ENCODE measurements around the gene ENHO. TPM values are rescaled to one million over a fixed set of nuclear protein-coding genes. Genes with fewer than 3 reads are reported as not detected.

ENHO gene
- total and polyA plus RNA-seq, 2 of the 8 experiments (the other 6 are each of a cell fraction or from before 2014, with no cell fraction given) = 12.2 to 49.4 TPM

DNA sequence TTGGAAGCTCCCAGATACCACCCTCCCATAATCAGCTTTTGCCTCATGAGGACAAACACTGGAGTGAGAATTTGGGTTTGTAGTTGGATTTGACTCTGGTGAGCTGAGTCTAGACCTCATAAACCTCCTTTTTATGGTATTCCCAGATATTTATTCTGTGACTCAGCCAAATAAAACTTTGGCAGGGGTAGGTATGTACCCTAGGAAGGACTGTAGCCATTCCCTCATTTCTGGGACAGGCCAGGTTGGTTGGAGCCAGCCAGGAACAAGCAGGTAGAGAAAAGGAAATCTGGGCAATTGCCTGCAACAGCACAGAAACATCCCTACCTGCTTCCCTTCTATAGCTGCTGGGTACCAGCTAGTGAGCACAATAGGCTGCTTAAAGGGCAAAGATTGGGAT, 19.4 kb downstream of the ENHO start:
- H3K9me3 ChIP-seq (ENCODE audit: insufficient read depth in 2 of 2, low read depth in 1 of 2, low read length in 1 of 2) = no peaks in the 10 kb centered on the region
- H3K4me2 ChIP-seq (ENCODE audit: insufficient read depth in 1 of 2, low read depth in 2 of 2, low read length in 2 of 2) = no peak overlapping the region
- no peak overlapping the region for H3K18ac ChIP-seq (ENCODE audit: extremely low read depth, low read length)
- H3K4me1 ChIP-seq (replicated peaks in 1 of 4; ENCODE audit: control insufficient read depth in 3 of 4, insufficient read depth in 4 of 4, low read length in 3 of 4) = 0 out of 7 replicates have a peak, but pooled peaks cover 0 to 3% (median 0%) of the 10 kb centered on the region in 4 experiments
- H2BK5ac ChIP-seq (ENCODE audit: low read depth, low read length) = no peak overlapping the region
- H3K23me2 ChIP-seq (ENCODE audit: low read depth, low read length) = no peaks in the 10 kb centered on the region
- no peak overlapping the region for H4K5ac ChIP-seq (ENCODE audit: insufficient read length, low read depth, low read length)
- no peaks in the 10 kb centered on the region for H3K79me2 ChIP-seq (ENCODE audit: control insufficient read depth in 1 of 2, insufficient read depth in 2 of 2, low read length in 2 of 2)
- no peak overlapping the region for H2AK5ac ChIP-seq (ENCODE audit: low read depth, low read length)
- H3K4me3 ChIP-seq (ENCODE audit: extremely low read depth in 1 of 4, insufficient read depth in 2 of 4, low read depth in 3 of 4, low read length in 4 of 4) = no peak overlapping the region
- H3K4ac ChIP-seq (replicated peaks; ENCODE audit: insufficient read length, low read depth, low read length) = no peak overlapping the region
- H2BK120ac ChIP-seq (replicated peaks; ENCODE audit: low read depth, low read length) = no peak overlapping the region
- ChIA-PET POLR2A (ENCODE audit: partially characterized antibody) (interaction anchor here (2.0 kb wide), 1 partner anchor 11 kb away, joined by 6 read pairs; no protein-coding TSS in a partner anchor), CTCF (ENCODE audit: partially characterized antibody) (interaction anchor here (1.0 to 8.8 kb wide), 19 partner anchors 8 to 143 kb away, joined by 3 to 114 read pairs (median 53); partner anchors contain the start of genes DNAI1, FAM219A and GALT)
- H3K36me3 ChIP-seq (ENCODE audit: control insufficient read depth in 2 of 4, insufficient read depth in 4 of 4, low read length in 3 of 4) = no peaks in the 10 kb centered on the region
- H2BK20ac ChIP-seq (ENCODE audit: low read length) = no peak overlapping the region
- H3K23ac ChIP-seq (ENCODE audit: insufficient read length) = no peak overlapping the region
- H2AFZ ChIP-seq (ENCODE audit: low read length) = no peak overlapping the region
- H3K27ac ChIP-seq (ENCODE audit: low read depth, low read length) = no peak overlapping the region
- H3K56ac ChIP-seq (replicated peaks; ENCODE audit: insufficient read length, low read depth, low read length) = no peak overlapping the region
- no peak overlapping the region for H3K9ac ChIP-seq (replicated peaks in 1 of 4; ENCODE audit: extremely low read depth in 1 of 4, low read depth in 3 of 4, low read length in 3 of 4)
- no peaks in the 10 kb centered on the region for H4K20me1 ChIP-seq (replicated peaks in 1 of 2; ENCODE audit: control insufficient read depth in 1 of 2, insufficient read depth in 2 of 2, low read length in 2 of 2)
- FAIRE-seq (no peak), DNase-seq (ENCODE audit: low read depth in 1 of 2, low spot score in 2 of 2) (no peak)
- H4K91ac ChIP-seq (replicated peaks; ENCODE audit: insufficient read length, low read length) = no peak overlapping the region
- no peak overlapping the region for H2BK15ac ChIP-seq (ENCODE audit: low read length)
- no peak overlapping the region for H4K8ac ChIP-seq (ENCODE audit: extremely low read depth, insufficient read depth, low read length)
- H3K79me1 ChIP-seq (ENCODE audit: low read depth, low read length) = no peaks in the 10 kb centered on the region
- no peak overlapping the region for H2BK12ac ChIP-seq (ENCODE audit: low read depth, low read length)
- H3K27me3 ChIP-seq (replicated peaks in 1 of 4; ENCODE audit: control insufficient read depth in 3 of 4, extremely low read depth in 1 of 4, insufficient read depth in 3 of 4, low read length in 3 of 4) = no peaks in the 10 kb centered on the region
- H3K14ac ChIP-seq (ENCODE audit: insufficient read length) = no peak overlapping the region
- TF ChIP-seq RXRA (IDR thresholded peaks at IDR 0.05; ENCODE audit: insufficient read depth, low read depth, low read length) (no peak), RNF2 (IDR thresholded peaks at IDR 0.05; ENCODE audit: borderline replicate concordance, low read depth, low read length, missing control alignments, poor library complexity, severe bottlenecking) (no peak), FOSL1 (IDR thresholded peaks at IDR 0.05; ENCODE audit: insufficient read depth, low read depth, low read length) (no peak), MAFK (IDR thresholded peaks at IDR 0.05; ENCODE audit: low read depth, low read length) (no peak), TAF7 (optimal IDR thresholded peaks at IDR 0.05; ENCODE audit: borderline replicate concordance, low read depth, low read length) (no peak), EGR1 (IDR thresholded peaks at IDR 0.05; ENCODE audit: borderline replicate concordance, low read depth, low read length) (no peak), YY1 (IDR thresholded peaks at IDR 0.05; ENCODE audit: low read depth, low read length) (no peak), POU5F1 (IDR thresholded peaks at IDR 0.05; ENCODE audit: low read depth, low read length) (no peak), JUN (IDR thresholded peaks at IDR 0.05; ENCODE audit: low read depth, low read length) (no peak), POLR2AphosphoS5 (IDR thresholded peaks at IDR 0.05; ENCODE audit: low read depth, low read length) (no peak), SUZ12 (IDR thresholded peaks at IDR 0.05; ENCODE audit: low read length) (no peak), GTF2F1 (IDR thresholded peaks at IDR 0.05; ENCODE audit: borderline replicate concordance, low read depth, low read length) (no peak), CHD2 (IDR thresholded peaks at IDR 0.05; ENCODE audit: low read length) (no peak), TAF1 (IDR thresholded peaks at IDR 0.05; ENCODE audit: low read depth, low read length) (no peak)
- TF ChIP-seq, protein P1, sequence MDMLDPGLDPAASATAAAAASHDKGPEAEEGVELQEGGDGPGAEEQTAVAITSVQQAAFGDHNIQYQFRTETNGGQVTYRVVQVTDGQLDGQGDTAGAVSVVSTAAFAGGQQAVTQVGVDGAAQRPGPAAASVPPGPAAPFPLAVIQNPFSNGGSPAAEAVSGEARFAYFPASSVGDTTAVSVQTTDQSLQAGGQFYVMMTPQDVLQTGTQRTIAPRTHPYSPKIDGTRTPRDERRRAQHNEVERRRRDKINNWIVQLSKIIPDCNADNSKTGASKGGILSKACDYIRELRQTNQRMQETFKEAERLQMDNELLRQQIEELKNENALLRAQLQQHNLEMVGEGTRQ (IDR thresholded peaks at IDR 0.05; ENCODE audit: low read length) = no peak
